HepG2 (cell line): ENCODE data around the gene ACTL7B. TPM values are rescaled to one million over a fixed set of nuclear protein-coding genes. Genes with fewer than 3 reads are reported as not detected.

Experiments
- ATAC-seq: fragments of 200-7000 bp; cut with Tn5 transposase; 3 replicates; pipeline ENCODE4 v1.9.1; 2020; ENCODE audit warnings: mild to moderate bottlenecking, moderate library complexity
- BruUV-seq: library from RNA; stranded (reverse); fragments of 400-500 nt; replicated peaks from 2 replicates; lab custom pipeline; 2021; lab: Mats Ljungman, UMichigan
- CTCF ChIA-PET: fragments of 300-600 bp; formaldehyde crosslinking; extraction: SDS; loops from one replicate; lab custom pipeline; 2021; ENCODE audit warnings: low total read pairs, inconsistent platforms, low intra/inter-chr PET ratio; lab: Yijun Ruan, JAX
- POLR2A ChIA-PET: fragments of 350-600 bp; sonication (Branson Sonifier 250); formaldehyde crosslinking; loops from one replicate; lab custom pipeline; 2020; ENCODE audit warnings: antibody characterized with exemption, inconsistent platforms; lab: Yijun Ruan, JAX
- DNase-seq: peaks from one replicate; pipeline ENCODE4 v3.0.0-alpha.2; 2015; ENCODE audit warnings: low spot score
- FAIRE-seq: peaks from 3 replicates; lab custom pipeline; 2011; peaks lifted over from hg19 to GRCh38; lab: Jason Lieb, UNC
- H2AFZ ChIP-seq: one replicate; pipeline ENCODE4 v1.6.1; 2011; ENCODE audit warnings: low read length, inconsistent platforms
- H3K27ac ChIP-seq: fragments of 300-600 bp; 3 replicates; pipeline ENCODE4 v1.8.0; 2011; ENCODE audit warnings: mixed run types, mild to moderate bottlenecking, mixed read lengths, low read length, inconsistent platforms; ENCODE audit not compliant: insufficient read depth; ENCODE audit errors: extremely low read length
- H3K27me3 ChIP-seq, 2 experiments: fragments of 200-600 bp in 1 of 2; 2 replicates in 1 of 2; 3 replicates in 1 of 2; pipeline versions ENCODE4 v1.6.0 to v1.8.0; 2011; ENCODE audit warnings: low read length in 2 of 2, mild to moderate bottlenecking in 2 of 2, moderate library complexity in 2 of 2, inconsistent platforms in 1 of 2; ENCODE audit not compliant: insufficient read depth in 2 of 2, control insufficient read depth in 1 of 2
- H3K36me3 ChIP-seq, 2 experiments: fragments of 200-600 bp in 1 of 2; replicated peaks in 1 of 2; 2 replicates in 1 of 2; 3 replicates in 1 of 2; pipeline versions ENCODE4 v1.5.1 to v1.8.0; 2011; ENCODE audit warnings: low read length in 2 of 2, inconsistent platforms in 1 of 2; ENCODE audit not compliant: insufficient read depth in 2 of 2, control insufficient read depth in 1 of 2
- H3K4me1 ChIP-seq: 2 replicates; pipeline ENCODE4 v1.5.1; 2012; ENCODE audit warnings: low read length, inconsistent platforms; ENCODE audit not compliant: insufficient read depth
- H3K4me2 ChIP-seq: 2 replicates; pipeline ENCODE4 v1.6.0; 2011; ENCODE audit warnings: low read depth, low read length, inconsistent platforms
- H3K4me3 ChIP-seq, 3 experiments: fragments of 200-600 bp in 1 of 3; sonication (generic), shearing (Covaris generic) in 1 of 3; replicated peaks in 1 of 3; 2 replicates each; pipeline ENCODE4 v1.5.1; 2011 to 2016; ENCODE audit warnings: low read length in 3 of 3, inconsistent platforms in 2 of 3, low read depth in 2 of 3, mild to moderate bottlenecking in 2 of 3, control low read depth in 1 of 3, mixed read lengths in 1 of 3; ENCODE audit not compliant: insufficient read depth in 1 of 3
- H3K79me2 ChIP-seq: one replicate; pipeline ENCODE4 v1.6.1; 2011; ENCODE audit warnings: low read length, inconsistent platforms; ENCODE audit not compliant: insufficient read depth
- H3K9ac ChIP-seq: 2 replicates; pipeline ENCODE4 v1.6.0; 2011; ENCODE audit warnings: mild to moderate bottlenecking, low read depth, low read length, inconsistent platforms; ENCODE audit not compliant: insufficient read depth
- H3K9me3 ChIP-seq: 2 replicates; pipeline ENCODE4 v1.5.1; 2012; ENCODE audit warnings: mild to moderate bottlenecking, low read length
- H4K20me1 ChIP-seq: 2 replicates; pipeline ENCODE4 v1.6.0; 2011; ENCODE audit warnings: inconsistent platforms, mild to moderate bottlenecking, low read length, moderate library complexity; ENCODE audit not compliant: insufficient read depth
- AGO2 ChIP-seq: fragments of 200-400 bp; formaldehyde crosslinking; optimal IDR thresholded peaks from 2 replicates; pipeline ENCODE3; 2017; ENCODE audit warnings: mild to moderate bottlenecking, low read depth, low read length, moderate library complexity
- CEBPB ChIP-seq: IDR thresholded peaks from 2 replicates; pipeline ENCODE4 v1.6.1; 2011; ENCODE audit warnings: low read depth, low read length, improper control_type of control experiment, borderline replicate concordance
- DR1 ChIP-seq: sonication (generic); formaldehyde crosslinking; IDR thresholded peaks from 2 replicates; pipeline ENCODE4 v1.8.0; 2021; ENCODE audit warnings: mild to moderate bottlenecking, missing genetic modification reagents, inconsistent platforms
- HES4 ChIP-seq: sonication (generic); formaldehyde crosslinking; IDR thresholded peaks from 2 replicates; pipeline ENCODE4 v1.9.0; 2021; ENCODE audit warnings: mild to moderate bottlenecking, missing genetic modification reagents, borderline replicate concordance
- HNF1A ChIP-seq, 2 experiments: sonication (generic) in 1 of 2; formaldehyde crosslinking in 1 of 2; IDR thresholded peaks; 2 replicates each; pipeline versions ENCODE4 v1.4.0 to v1.6.1; 2016 to 2020; ENCODE audit warnings: borderline replicate concordance in 1 of 2, low read depth in 1 of 2, mild to moderate bottlenecking in 1 of 2, missing genetic modification reagents in 1 of 2
- HOXA7 ChIP-seq: sonication (generic); formaldehyde crosslinking; IDR thresholded peaks from 2 replicates; pipeline ENCODE4 v1.8.1; 2022; ENCODE audit warnings: mild to moderate bottlenecking, missing genetic modification reagents, moderate library complexity
- JDP2 ChIP-seq: sonication (generic); formaldehyde crosslinking; IDR thresholded peaks from 2 replicates; pipeline ENCODE4 v1.8.1; 2022; ENCODE audit warnings: missing genetic modification reagents, borderline replicate concordance
- MED13 ChIP-seq: sonication (generic); formaldehyde crosslinking; IDR thresholded peaks from 2 replicates; pipeline ENCODE4 v1.5.0; 2020; ENCODE audit warnings: missing genetic modification reagents
- PAF1 ChIP-seq: IDR thresholded peaks from 2 replicates; pipeline ENCODE4 v1.6.1; 2016; ENCODE audit warnings: missing genetic modification reagents, missing compliant biosample characterization
- POLR2AphosphoS5 ChIP-seq: IDR thresholded peaks from 2 replicates; pipeline ENCODE4 v1.6.1; 2012; ENCODE audit warnings: low read depth, low read length
- RBFOX2 ChIP-seq: fragments of 200-400 bp; formaldehyde crosslinking; IDR thresholded peaks from 2 replicates; pipeline ENCODE4 v1.6.1; 2017; ENCODE audit warnings: low read depth, mild to moderate bottlenecking, low read length
- RBM22 ChIP-seq: fragments of 200-400 bp; formaldehyde crosslinking; optimal IDR thresholded peaks from 2 replicates; pipeline ENCODE3; 2017; ENCODE audit warnings: mild to moderate bottlenecking, low read length, moderate library complexity
- RXRB ChIP-seq: IDR thresholded peaks from 2 replicates; pipeline ENCODE4 v1.6.1; 2016; ENCODE audit warnings: borderline replicate concordance, missing genetic modification reagents, missing compliant biosample characterization
- SCMH1 ChIP-seq: sonication (generic); formaldehyde crosslinking; IDR thresholded peaks from 2 replicates; pipeline ENCODE4 v1.9.0; 2021; ENCODE audit warnings: missing genetic modification reagents, mild to moderate bottlenecking, borderline replicate concordance
- WGBS: methylation state at CpG from one replicate; pipeline ENCODE4 v1.1.6; 2017; ENCODE audit warnings: low lambda C conversion rate; 5-methylcytosine and 5-hydroxymethylcytosine counted together
- in situ Hi-C: cut with HindIII; loops from 2 replicates; pipeline ENCODE4 v1.10.0; 2017; ENCODE audit warnings: low pct_unique_long_range_greater_than_20kb; ENCODE audit not compliant: extremely low pct_ligation_motif_present
- intact Hi-C: fragments of 100-400 bp; cut with micrococcal nuclease; formaldehyde crosslinking; loops from one replicate; pipeline ENCODE4 v1.10.0; 2022; ENCODE audit not compliant: unreplicated experiment
- polyA plus RNA-seq, 8 experiments: library from polyadenylated mRNA; depleted of rRNA in 3 of 8; stranded (reverse) in 7 of 8; unstranded in 1 of 8; fragments of >200 nt; fragmentation: Illumina TruSeq in 4 of 8; extraction: Trizol in 4 of 8; gene quantifications; 2 replicates each; pipeline versions ENCODE4 v1.2.1 to v1.2.3, GENCODE V29; 2011 to 2016; ENCODE audit warnings: low read depth in 4 of 8, missing spikeins in 1 of 8, mixed read lengths in 1 of 8; ENCODE audit not compliant: insufficient read depth in 1 of 8
- total RNA-seq, 5 experiments: library from RNA; depleted of rRNA; stranded (reverse); fragments of >200 nt; fragmentation: Illumina TruSeq; extraction: Trizol; gene quantifications; 2 replicates each; pipeline ENCODE4 v1.2.3, GENCODE V29; 2016; ENCODE audit warnings: low read depth in 1 of 5

The ACTL7B gene
- total and polyA plus RNA-seq, 2 of the 13 experiments (the other 11 are each of a cell fraction or from before 2014, with no cell fraction given): 0.07 to 0.11 TPM

- TF ChIP-seq HNF1A (IDR thresholded peaks at IDR 0.05; ENCODE audit: low read depth) (no peak), HNF1A (CRISPR knock-in tag; IDR thresholded peaks at IDR 0.05; ENCODE audit: borderline replicate concordance) (no peak), SCMH1 (CRISPR knock-in tag) (no peak), RBFOX2 (peak; percentile 81), AGO2 (peak; percentile 64), JDP2 (no peak), CEBPB (no peak), MED13 (no peak)
Measured at GRCh38 chr9:108880738-108881316, 25.0 kb upstream of the ACTL7B start (continued).

DNA sequence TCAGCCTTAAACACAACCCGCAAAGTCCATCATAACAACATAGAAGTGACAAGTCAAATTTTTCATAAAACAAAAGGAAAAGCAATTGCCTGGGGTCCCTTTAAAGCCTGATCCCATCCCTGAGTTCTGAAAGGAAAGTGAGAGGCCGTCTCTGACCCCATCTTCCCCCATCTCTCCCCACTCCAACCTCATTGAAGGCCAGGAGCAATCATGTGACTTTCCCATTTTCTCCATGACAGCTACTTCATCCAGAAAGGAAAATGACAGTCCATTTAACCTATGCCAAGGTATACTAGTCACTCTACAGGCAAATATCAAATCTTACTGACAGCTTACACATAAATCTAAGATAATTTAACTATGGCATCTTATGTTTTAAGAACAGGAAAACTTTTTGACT, 21.7 kb upstream of the ACTL7B start:
- CTCF ChIA-PET: no interaction called here
- H3K27ac ChIP-seq: peak overlapping the region; percentile 20
- no peak overlapping the region for H2AFZ ChIP-seq
- no TSS peak for BruUV-seq
- FAIRE-seq: no peak
- TF ChIP-seq POLR2AphosphoS5 (0 out of 2 replicates have a peak, but pooled peaks have one; percentile 40), RBM22 (peak; percentile 90), DR1 (CRISPR knock-in tag) (no peak), HES4 (CRISPR knock-in tag) (no peak), HOXA7 (CRISPR knock-in tag) (no peak), RXRB (CRISPR knock-in tag) (no peak), PAF1 (CRISPR knock-in tag) (0 out of 2 replicates have a peak, but pooled peaks have one; percentile 54)
- 98% methylated on average over 2 of the region's 2 CpGs for WGBS
- intact Hi-C loops (no loop called here), in situ Hi-C loops (no loop called here)
- no peak for DNase-seq
- no peak for ATAC-seq
- H3K9me3 ChIP-seq: no peaks in the 10 kb centered on the region
- peaks cover 73% of the 10 kb centered on the region for H3K79me2 ChIP-seq
- peak overlapping the region; percentile 33; the same call in 1 of the 2 replicates for H3K4me2 ChIP-seq
- peaks cover 89% of the 10 kb centered on the region for H3K4me1 ChIP-seq
- H3K9ac ChIP-seq: no peak overlapping the region
- H3K36me3 ChIP-seq: peaks cover 26 to 96% of the 10 kb centered on the region in 2 experiments
- POLR2A ChIA-PET: interaction anchor here (0.6 to 1.8 kb wide), 4 partner anchors 8 to 16 kb away, joined by 3 to 10 read pairs (median 4); no protein-coding TSS in a partner anchor
- no peaks in the 10 kb centered on the region for H3K27me3 ChIP-seq
- peaks cover 14% of the 10 kb centered on the region; the same call in 1 of the 2 replicates for H4K20me1 ChIP-seq
- H3K4me3 ChIP-seq: no peak overlapping the region
